ENCODE data around the gene ADIPOR2.
A peak's percentile ranks its signal among the peaks of the same experiment; 100 is the strongest.

The ADIPOR2 gene, protein sequence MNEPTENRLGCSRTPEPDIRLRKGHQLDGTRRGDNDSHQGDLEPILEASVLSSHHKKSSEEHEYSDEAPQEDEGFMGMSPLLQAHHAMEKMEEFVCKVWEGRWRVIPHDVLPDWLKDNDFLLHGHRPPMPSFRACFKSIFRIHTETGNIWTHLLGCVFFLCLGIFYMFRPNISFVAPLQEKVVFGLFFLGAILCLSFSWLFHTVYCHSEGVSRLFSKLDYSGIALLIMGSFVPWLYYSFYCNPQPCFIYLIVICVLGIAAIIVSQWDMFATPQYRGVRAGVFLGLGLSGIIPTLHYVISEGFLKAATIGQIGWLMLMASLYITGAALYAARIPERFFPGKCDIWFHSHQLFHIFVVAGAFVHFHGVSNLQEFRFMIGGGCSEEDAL

GRCh38 chr12:1690578-1691122 is at the start of gene ADIPOR2:
Gene ADIPOR2 (plus strand): TSS chr12:1691070. CDS start chr12:1754344, 63,274 bp downstream.
- Histone ChIP-seq H2AFZ (ENCODE audit: low read depth, low read length) (peak within 1 kb of the TSS; percentile 31), H3K9me3 (ENCODE audit: low read length) (no peaks in the 10 kb centered on the region), H3K4me1 (ENCODE audit: insufficient read depth, low read length) (peaks cover 14% of the 10 kb centered on the region), H3K4me3 (ENCODE audit: low read length) (peak within 1 kb of the TSS; percentile 64), H3K36me3 (ENCODE audit: insufficient read depth, low read length) (no peaks in the 10 kb centered on the region), H3K27me3 (ENCODE audit: insufficient read depth, low read length) (no peaks in the 10 kb centered on the region)

GRCh38 chr12:1642513-1642912 is 48.4 kb upstream of the ADIPOR2 start:
- no peaks in the 10 kb centered on the region for H3K9me3 ChIP-seq (ENCODE audit: low read length)
- no peak overlapping the region for H3K4me3 ChIP-seq (ENCODE audit: low read length)
- no peak overlapping the region for H2AFZ ChIP-seq (ENCODE audit: low read depth, low read length)
- peaks cover 4% of the 10 kb centered on the region for H3K36me3 ChIP-seq (ENCODE audit: insufficient read depth, low read length)
- H3K4me1 ChIP-seq (ENCODE audit: insufficient read depth, low read length): peaks cover 12% of the 10 kb centered on the region
- no peaks in the 10 kb centered on the region for H3K27me3 ChIP-seq (ENCODE audit: insufficient read depth, low read length)

DNA sequence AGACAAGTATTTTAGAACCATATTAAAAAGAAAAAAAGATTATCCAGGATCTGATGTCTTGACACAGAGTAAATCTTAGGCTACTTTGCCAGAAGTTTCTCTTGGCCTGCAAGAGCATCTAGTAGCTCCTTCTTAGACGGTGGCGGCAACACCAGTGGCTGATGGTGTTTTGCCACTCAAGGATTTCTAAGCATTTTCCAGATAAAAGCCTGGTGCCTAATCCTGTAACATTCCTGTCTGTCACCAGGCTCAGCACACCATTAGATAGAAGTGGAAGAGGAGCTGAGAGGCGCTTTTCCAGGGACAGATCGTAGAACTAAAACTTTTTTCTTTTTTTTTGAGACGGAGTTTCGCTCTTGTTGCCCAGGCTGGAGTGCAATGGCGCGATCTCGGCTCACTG is 47.8 kb upstream of the ADIPOR2 start:
- Histone ChIP-seq H3K4me3 (ENCODE audit: low read length) (no peak overlapping the region), H3K27me3 (ENCODE audit: insufficient read depth, low read length) (no peaks in the 10 kb centered on the region), H3K36me3 (ENCODE audit: insufficient read depth, low read length) (peaks cover 4% of the 10 kb centered on the region), H3K9me3 (ENCODE audit: low read length) (no peaks in the 10 kb centered on the region), H3K4me1 (ENCODE audit: insufficient read depth, low read length) (peaks cover 12% of the 10 kb centered on the region), H2AFZ (ENCODE audit: low read depth, low read length) (no peak overlapping the region)

DNA sequence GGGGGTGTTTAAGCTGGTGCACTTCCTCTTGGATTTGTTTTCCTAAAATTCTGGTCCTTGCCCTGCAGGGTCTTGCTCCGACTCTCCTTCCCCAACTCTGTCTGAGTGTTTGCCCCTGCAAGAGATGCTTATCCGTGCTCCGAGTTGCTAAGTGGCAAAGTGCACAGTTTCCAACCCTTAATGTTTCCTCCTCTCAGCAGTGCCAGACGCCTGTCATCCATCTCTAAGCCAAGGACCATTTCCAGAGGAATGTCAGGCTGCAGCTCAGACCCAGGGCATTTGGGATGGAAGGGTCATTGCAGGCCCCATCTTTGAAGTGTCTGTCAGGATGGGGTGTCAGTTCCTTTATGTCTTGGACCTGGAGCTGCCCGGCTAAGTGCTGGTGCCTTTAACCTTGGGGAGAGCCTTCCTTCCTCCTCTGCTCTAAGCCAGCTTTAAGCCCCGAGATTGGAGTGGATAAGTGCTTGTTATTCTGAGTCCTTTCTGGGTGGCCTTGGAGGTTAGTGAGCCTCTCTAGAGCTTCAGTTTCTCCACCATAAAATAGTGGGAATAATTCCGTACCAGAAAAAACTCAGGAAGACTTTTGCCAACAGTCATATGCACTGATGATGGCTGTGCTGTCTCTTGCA is 46.9 kb upstream of the ADIPOR2 start:
- Histone ChIP-seq H3K27me3 (ENCODE audit: insufficient read depth, low read length) (no peaks in the 10 kb centered on the region), H2AFZ (ENCODE audit: low read depth, low read length) (no peak overlapping the region), H3K36me3 (ENCODE audit: insufficient read depth, low read length) (peaks cover 4% of the 10 kb centered on the region), H3K9me3 (ENCODE audit: low read length) (no peaks in the 10 kb centered on the region), H3K4me1 (ENCODE audit: insufficient read depth, low read length) (peaks cover 12% of the 10 kb centered on the region), H3K4me3 (ENCODE audit: low read length) (no peak overlapping the region)

DNA sequence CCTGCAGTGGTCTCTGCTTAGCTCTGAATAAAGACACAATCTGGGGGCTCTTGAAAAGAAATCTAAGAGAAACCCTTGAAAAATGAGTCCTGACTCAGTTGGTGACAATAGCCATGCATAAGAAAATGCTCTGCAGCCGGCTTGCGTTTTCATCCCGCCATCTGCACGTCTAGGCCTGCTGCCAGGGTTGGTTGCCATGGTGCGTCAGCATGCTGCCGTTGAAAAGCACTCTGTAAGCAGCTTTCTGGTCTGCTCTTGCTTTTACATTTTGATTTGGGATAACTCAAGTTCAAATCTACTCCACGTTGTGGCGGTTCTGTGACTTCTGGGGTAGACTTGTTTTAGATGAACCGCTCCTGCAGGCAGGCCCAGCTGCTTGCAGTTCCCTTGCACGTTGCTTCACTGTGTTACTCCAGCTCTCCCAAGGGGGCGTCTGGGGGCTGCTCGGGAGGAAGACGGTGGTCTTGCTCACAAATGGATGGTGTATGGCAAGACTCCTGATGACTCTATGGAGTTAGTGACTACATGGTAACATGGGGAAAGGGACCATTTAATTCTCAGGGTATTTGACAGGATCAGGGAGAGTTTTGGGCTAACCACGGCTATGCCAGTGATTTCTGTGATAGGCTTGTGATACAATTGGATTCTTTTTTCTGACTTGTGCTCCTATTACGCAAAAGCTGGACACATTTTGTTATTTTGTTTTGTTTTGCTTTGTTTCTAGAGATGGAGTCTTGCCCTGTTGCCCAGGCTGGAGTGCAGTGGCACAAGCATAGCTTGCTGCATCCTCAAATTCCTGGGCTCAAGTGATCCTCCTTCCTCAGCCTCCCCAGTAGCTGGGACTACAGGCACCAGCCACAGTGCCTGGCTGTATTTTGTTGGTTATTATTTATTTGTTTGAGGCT is 46.1 kb upstream of the ADIPOR2 start:
- H3K27me3 ChIP-seq (ENCODE audit: insufficient read depth, low read length): no peaks in the 10 kb centered on the region
- peaks cover 4% of the 10 kb centered on the region for H3K36me3 ChIP-seq (ENCODE audit: insufficient read depth, low read length)
- H3K9me3 ChIP-seq (ENCODE audit: low read length): no peaks in the 10 kb centered on the region
- H3K4me1 ChIP-seq (ENCODE audit: insufficient read depth, low read length): peaks cover 12% of the 10 kb centered on the region
- H2AFZ ChIP-seq (ENCODE audit: low read depth, low read length): no peak overlapping the region
- H3K4me3 ChIP-seq (ENCODE audit: low read length): peak overlapping the region; percentile 10

DNA sequence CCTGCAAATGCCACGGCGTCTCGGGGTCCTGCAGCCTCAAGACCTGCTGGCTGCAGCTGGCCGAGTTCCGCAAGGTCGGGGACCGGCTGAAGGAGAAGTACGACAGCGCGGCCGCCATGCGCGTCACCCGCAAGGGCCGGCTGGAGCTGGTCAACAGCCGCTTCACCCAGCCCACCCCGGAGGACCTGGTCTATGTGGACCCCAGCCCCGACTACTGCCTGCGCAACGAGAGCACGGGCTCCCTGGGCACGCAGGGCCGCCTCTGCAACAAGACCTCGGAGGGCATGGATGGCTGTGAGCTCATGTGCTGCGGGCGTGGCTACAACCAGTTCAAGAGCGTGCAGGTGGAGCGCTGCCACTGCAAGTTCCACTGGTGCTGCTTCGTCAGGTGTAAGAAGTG is 45.1 kb upstream of the ADIPOR2 start:
- peaks cover 12% of the 10 kb centered on the region for H3K4me1 ChIP-seq (ENCODE audit: insufficient read depth, low read length)

GRCh38 chr12:1646569-1647284 is 44.1 kb upstream of the ADIPOR2 start:
- Histone ChIP-seq H3K27me3 (ENCODE audit: insufficient read depth, low read length) (no peaks in the 10 kb centered on the region), H3K9me3 (ENCODE audit: low read length) (no peaks in the 10 kb centered on the region), H2AFZ (ENCODE audit: low read depth, low read length) (no peak overlapping the region), H3K4me1 (ENCODE audit: insufficient read depth, low read length) (peaks cover 12% of the 10 kb centered on the region), H3K4me3 (ENCODE audit: low read length) (no peak overlapping the region), H3K36me3 (ENCODE audit: insufficient read depth, low read length) (peaks cover 4% of the 10 kb centered on the region)

More for the DNA sequence above, 45.1 kb upstream of the ADIPOR2 start:
- Histone ChIP-seq H3K36me3 (ENCODE audit: insufficient read depth, low read length) (peaks cover 4% of the 10 kb centered on the region), H3K4me3 (ENCODE audit: low read length) (no peak overlapping the region), H2AFZ (ENCODE audit: low read depth, low read length) (no peak overlapping the region), H3K9me3 (ENCODE audit: low read length) (no peaks in the 10 kb centered on the region), H3K27me3 (ENCODE audit: insufficient read depth, low read length) (no peaks in the 10 kb centered on the region)

GRCh38 chr12:1647285-1647669 is 43.6 kb upstream of the ADIPOR2 start:
- no peaks in the 10 kb centered on the region for H3K9me3 ChIP-seq (ENCODE audit: low read length)
- H3K4me1 ChIP-seq (ENCODE audit: insufficient read depth, low read length): peaks cover 12% of the 10 kb centered on the region
- peaks cover 4% of the 10 kb centered on the region for H3K36me3 ChIP-seq (ENCODE audit: insufficient read depth, low read length)
- H2AFZ ChIP-seq (ENCODE audit: low read depth, low read length): no peak overlapping the region
- no peaks in the 10 kb centered on the region for H3K27me3 ChIP-seq (ENCODE audit: insufficient read depth, low read length)
- no peak overlapping the region for H3K4me3 ChIP-seq (ENCODE audit: low read length)

- H3K4me3 ChIP-seq (ENCODE audit: low read length): no peak overlapping the region
- H3K9me3 ChIP-seq (ENCODE audit: low read length): no peaks in the 10 kb centered on the region
- no peak overlapping the region for H2AFZ ChIP-seq (ENCODE audit: low read depth, low read length)
- no peaks in the 10 kb centered on the region for H3K4me1 ChIP-seq (ENCODE audit: insufficient read depth, low read length)
- no peaks in the 10 kb centered on the region for H3K27me3 ChIP-seq (ENCODE audit: insufficient read depth, low read length)
- peaks cover 4% of the 10 kb centered on the region for H3K36me3 ChIP-seq (ENCODE audit: insufficient read depth, low read length)
These were observed 40.5 kb upstream of the ADIPOR2 start for GRCh38 chr12:1650260-1650977.

DNA sequence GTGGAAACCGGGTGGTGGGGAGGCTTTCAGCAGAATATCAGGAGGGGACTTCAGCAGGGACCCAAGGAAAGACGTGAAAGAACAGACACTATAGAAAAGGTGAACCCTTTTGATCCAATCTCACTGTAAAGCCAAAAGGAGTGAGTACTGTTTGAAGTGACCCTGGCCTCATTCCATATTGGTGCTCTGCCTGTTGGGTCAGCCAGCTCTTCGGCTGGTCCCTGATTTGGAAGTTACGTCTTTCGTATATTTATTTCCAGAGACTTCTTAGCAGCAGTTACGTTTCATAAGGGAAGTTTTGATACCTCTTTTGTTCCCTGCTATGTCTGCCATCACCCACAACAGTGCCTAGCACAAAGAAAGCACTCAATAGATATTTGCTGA is 39.9 kb upstream of the ADIPOR2 start:
- Histone ChIP-seq H3K9me3 (ENCODE audit: low read length) (no peaks in the 10 kb centered on the region), H3K36me3 (ENCODE audit: insufficient read depth, low read length) (peaks cover 4% of the 10 kb centered on the region), H3K27me3 (ENCODE audit: insufficient read depth, low read length) (no peaks in the 10 kb centered on the region), H3K4me3 (ENCODE audit: low read length) (no peak overlapping the region), H2AFZ (ENCODE audit: low read depth, low read length) (no peak overlapping the region), H3K4me1 (ENCODE audit: insufficient read depth, low read length) (no peaks in the 10 kb centered on the region)

- Histone ChIP-seq H3K4me1 (ENCODE audit: insufficient read depth, low read length) (no peaks in the 10 kb centered on the region), H3K9me3 (ENCODE audit: low read length) (no peaks in the 10 kb centered on the region), H3K27me3 (ENCODE audit: insufficient read depth, low read length) (no peaks in the 10 kb centered on the region), H3K36me3 (ENCODE audit: insufficient read depth, low read length) (peaks cover under 1% of the 10 kb centered on the region), H2AFZ (ENCODE audit: low read depth, low read length) (no peak overlapping the region), H3K4me3 (ENCODE audit: low read length) (no peak overlapping the region)
These were observed 38.9 kb upstream of the ADIPOR2 start for GRCh38 chr12:1651946-1652345.

- no peaks in the 10 kb centered on the region for H3K9me3 ChIP-seq (ENCODE audit: low read length)
- H3K27me3 ChIP-seq (ENCODE audit: insufficient read depth, low read length): peaks cover 3% of the 10 kb centered on the region
- H3K36me3 ChIP-seq (ENCODE audit: insufficient read depth, low read length): no peaks in the 10 kb centered on the region
- H3K4me1 ChIP-seq (ENCODE audit: insufficient read depth, low read length): no peaks in the 10 kb centered on the region
- H3K4me3 ChIP-seq (ENCODE audit: low read length): no peak overlapping the region
- no peak overlapping the region for H2AFZ ChIP-seq (ENCODE audit: low read depth, low read length)
These were observed 35.6 kb upstream of the ADIPOR2 start for GRCh38 chr12:1655225-1655788.
